HEK293 (cell line): ENCODE measurements around the gene PDGFA.

Source experiments
- BCL11A ChIP-seq: fragments of 450-650 bp; formaldehyde crosslinking; IDR thresholded peaks from 2 replicates; pipeline ENCODE4 v1.5.1; 2016; ENCODE audit warnings: low read depth, missing biosample characterization, missing genetic modification characterization
- FEZF1 ChIP-seq: fragments of 450-650 bp; formaldehyde crosslinking; IDR thresholded peaks from 2 replicates; pipeline ENCODE4 v1.5.1; 2016; ENCODE audit warnings: missing biosample characterization, missing genetic modification characterization
- GLIS1 ChIP-seq: fragments of 450-650 bp; formaldehyde crosslinking; IDR thresholded peaks from 2 replicates; pipeline ENCODE4 v1.5.1; 2016; ENCODE audit warnings: missing biosample characterization, missing genetic modification characterization
- KLF17 ChIP-seq: fragments of 450-650 bp; formaldehyde crosslinking; IDR thresholded peaks from 2 replicates; pipeline ENCODE4 v1.5.1; 2016; ENCODE audit warnings: missing biosample characterization, missing genetic modification characterization
- OSR2 ChIP-seq: fragments of 450-650 bp; formaldehyde crosslinking; IDR thresholded peaks from 2 replicates; pipeline ENCODE4 v1.5.1; 2016; ENCODE audit warnings: missing biosample characterization, missing genetic modification characterization
- SETDB1 ChIP-seq: IDR thresholded peaks from one replicate; pipeline ENCODE4 v1.6.1; 2017; ENCODE audit warnings: mild to moderate bottlenecking, low read length, moderate library complexity, mixed read lengths; ENCODE audit not compliant: insufficient read length
- TSHZ1 ChIP-seq: fragments of 450-650 bp; formaldehyde crosslinking; IDR thresholded peaks from 2 replicates; pipeline ENCODE4 v1.5.1; 2016; ENCODE audit warnings: missing biosample characterization, missing genetic modification characterization, borderline replicate concordance
- ZBTB17 ChIP-seq: fragments of 450-650 bp; formaldehyde crosslinking; IDR thresholded peaks from 2 replicates; pipeline ENCODE4 v1.5.1; 2016; ENCODE audit warnings: missing biosample characterization, missing genetic modification characterization
- ZBTB8A ChIP-seq: fragments of 450-650 bp; formaldehyde crosslinking; IDR thresholded peaks from 2 replicates; pipeline ENCODE4 v1.5.1; 2016; ENCODE audit warnings: missing biosample characterization, missing genetic modification characterization
- ZFP3 ChIP-seq: fragments of 450-650 bp; formaldehyde crosslinking; IDR thresholded peaks from 2 replicates; pipeline ENCODE4 v1.5.1; 2016; ENCODE audit warnings: low read depth, missing biosample characterization, missing genetic modification characterization
- ZNF155 ChIP-seq: fragments of 450-650 bp; formaldehyde crosslinking; IDR thresholded peaks from 2 replicates; pipeline ENCODE4 v1.5.1; 2016; ENCODE audit warnings: missing biosample characterization, missing genetic modification characterization
- ZNF280D ChIP-seq: fragments of 450-650 bp; formaldehyde crosslinking; IDR thresholded peaks from 2 replicates; pipeline ENCODE4 v1.5.1; 2016; ENCODE audit warnings: missing biosample characterization, missing genetic modification characterization
- ZNF292 ChIP-seq: fragments of 450-650 bp; formaldehyde crosslinking; IDR thresholded peaks from 2 replicates; pipeline ENCODE4 v1.5.1; 2016; ENCODE audit warnings: low read depth, missing biosample characterization, missing genetic modification characterization, borderline replicate concordance
- ZNF366 ChIP-seq: fragments of 450-650 bp; formaldehyde crosslinking; conservative IDR thresholded peaks from 2 replicates; pipeline ENCODE4 v1.5.1; 2016; ENCODE audit warnings: missing biosample characterization, missing genetic modification characterization
- ZNF391 ChIP-seq: fragments of 450-650 bp; formaldehyde crosslinking; IDR thresholded peaks from 2 replicates; pipeline ENCODE4 v1.5.1; 2016; ENCODE audit warnings: low read depth, missing biosample characterization, missing genetic modification characterization, borderline replicate concordance
- ZNF398 ChIP-seq: fragments of 450-650 bp; formaldehyde crosslinking; IDR thresholded peaks from 2 replicates; pipeline ENCODE4 v1.5.1; 2017; ENCODE audit warnings: missing biosample characterization, missing genetic modification characterization
- ZNF548 ChIP-seq: fragments of 450-650 bp; formaldehyde crosslinking; IDR thresholded peaks from 2 replicates; pipeline ENCODE4 v1.5.1; 2016; ENCODE audit warnings: missing biosample characterization, missing genetic modification characterization
- ZNF596 ChIP-seq: fragments of 450-650 bp; IDR thresholded peaks from 2 replicates; pipeline ENCODE4 v1.5.0; 2018; ENCODE audit warnings: missing biosample characterization, mild to moderate bottlenecking, missing genetic modification characterization, moderate library complexity
- ZNF610 ChIP-seq: fragments of 450-650 bp; formaldehyde crosslinking; IDR thresholded peaks from 2 replicates; pipeline ENCODE4 v1.5.1; 2016; ENCODE audit warnings: missing biosample characterization, missing genetic modification characterization, borderline replicate concordance
- ZNF664 ChIP-seq: fragments of 450-650 bp; formaldehyde crosslinking; IDR thresholded peaks from 2 replicates; pipeline ENCODE4 v1.5.1; 2016; ENCODE audit warnings: missing biosample characterization, missing genetic modification characterization
- ZNF707 ChIP-seq: fragments of 450-650 bp; formaldehyde crosslinking; IDR thresholded peaks from 2 replicates; pipeline ENCODE4 v1.5.1; 2016; ENCODE audit warnings: missing biosample characterization, missing genetic modification characterization
- TF ChIP-seq, protein P1 (sequence below): fragments of 450-650 bp; formaldehyde crosslinking; IDR thresholded peaks from 2 replicates; pipeline ENCODE4 v1.5.1; 2016; ENCODE audit warnings: missing biosample characterization, missing genetic modification characterization
- TF ChIP-seq, protein P2 (sequence below): fragments of 450-650 bp; formaldehyde crosslinking; IDR thresholded peaks from 2 replicates; pipeline ENCODE4 v1.5.1; 2016; ENCODE audit warnings: missing biosample characterization, missing genetic modification characterization

The PDGFA gene

GRCh38 chr7:539731-540411 is 20.2 kb upstream of the PDGFA start (continued):
- TF ChIP-seq, protein P1, sequence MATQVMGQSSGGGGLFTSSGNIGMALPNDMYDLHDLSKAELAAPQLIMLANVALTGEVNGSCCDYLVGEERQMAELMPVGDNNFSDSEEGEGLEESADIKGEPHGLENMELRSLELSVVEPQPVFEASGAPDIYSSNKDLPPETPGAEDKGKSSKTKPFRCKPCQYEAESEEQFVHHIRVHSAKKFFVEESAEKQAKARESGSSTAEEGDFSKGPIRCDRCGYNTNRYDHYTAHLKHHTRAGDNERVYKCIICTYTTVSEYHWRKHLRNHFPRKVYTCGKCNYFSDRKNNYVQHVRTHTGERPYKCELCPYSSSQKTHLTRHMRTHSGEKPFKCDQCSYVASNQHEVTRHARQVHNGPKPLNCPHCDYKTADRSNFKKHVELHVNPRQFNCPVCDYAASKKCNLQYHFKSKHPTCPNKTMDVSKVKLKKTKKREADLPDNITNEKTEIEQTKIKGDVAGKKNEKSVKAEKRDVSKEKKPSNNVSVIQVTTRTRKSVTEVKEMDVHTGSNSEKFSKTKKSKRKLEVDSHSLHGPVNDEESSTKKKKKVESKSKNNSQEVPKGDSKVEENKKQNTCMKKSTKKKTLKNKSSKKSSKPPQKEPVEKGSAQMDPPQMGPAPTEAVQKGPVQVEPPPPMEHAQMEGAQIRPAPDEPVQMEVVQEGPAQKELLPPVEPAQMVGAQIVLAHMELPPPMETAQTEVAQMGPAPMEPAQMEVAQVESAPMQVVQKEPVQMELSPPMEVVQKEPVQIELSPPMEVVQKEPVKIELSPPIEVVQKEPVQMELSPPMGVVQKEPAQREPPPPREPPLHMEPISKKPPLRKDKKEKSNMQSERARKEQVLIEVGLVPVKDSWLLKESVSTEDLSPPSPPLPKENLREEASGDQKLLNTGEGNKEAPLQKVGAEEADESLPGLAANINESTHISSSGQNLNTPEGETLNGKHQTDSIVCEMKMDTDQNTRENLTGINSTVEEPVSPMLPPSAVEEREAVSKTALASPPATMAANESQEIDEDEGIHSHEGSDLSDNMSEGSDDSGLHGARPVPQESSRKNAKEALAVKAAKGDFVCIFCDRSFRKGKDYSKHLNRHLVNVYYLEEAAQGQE: no peak
- no peak for TF ChIP-seq ZNF366 (tag by site-specific recombination)
- TF ChIP-seq TSHZ1 (tag by site-specific recombination): no peak
- peak; percentile 90 for TF ChIP-seq GLIS1
- peak; percentile 40 for TF ChIP-seq OSR2 (tag by site-specific recombination)
- TF ChIP-seq ZNF664 (tag by site-specific recombination): no peak
- peak; percentile 93 for TF ChIP-seq ZBTB8A (tag by site-specific recombination)
- TF ChIP-seq, protein P2, sequence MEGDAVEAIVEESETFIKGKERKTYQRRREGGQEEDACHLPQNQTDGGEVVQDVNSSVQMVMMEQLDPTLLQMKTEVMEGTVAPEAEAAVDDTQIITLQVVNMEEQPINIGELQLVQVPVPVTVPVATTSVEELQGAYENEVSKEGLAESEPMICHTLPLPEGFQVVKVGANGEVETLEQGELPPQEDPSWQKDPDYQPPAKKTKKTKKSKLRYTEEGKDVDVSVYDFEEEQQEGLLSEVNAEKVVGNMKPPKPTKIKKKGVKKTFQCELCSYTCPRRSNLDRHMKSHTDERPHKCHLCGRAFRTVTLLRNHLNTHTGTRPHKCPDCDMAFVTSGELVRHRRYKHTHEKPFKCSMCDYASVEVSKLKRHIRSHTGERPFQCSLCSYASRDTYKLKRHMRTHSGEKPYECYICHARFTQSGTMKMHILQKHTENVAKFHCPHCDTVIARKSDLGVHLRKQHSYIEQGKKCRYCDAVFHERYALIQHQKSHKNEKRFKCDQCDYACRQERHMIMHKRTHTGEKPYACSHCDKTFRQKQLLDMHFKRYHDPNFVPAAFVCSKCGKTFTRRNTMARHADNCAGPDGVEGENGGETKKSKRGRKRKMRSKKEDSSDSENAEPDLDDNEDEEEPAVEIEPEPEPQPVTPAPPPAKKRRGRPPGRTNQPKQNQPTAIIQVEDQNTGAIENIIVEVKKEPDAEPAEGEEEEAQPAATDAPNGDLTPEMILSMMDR (tag by site-specific recombination): no peak
- peak; percentile 53 for TF ChIP-seq KLF17 (tag by site-specific recombination)
- TF ChIP-seq ZNF610 (tag by site-specific recombination): no peak
- TF ChIP-seq ZNF280D (tag by site-specific recombination): no peak
- TF ChIP-seq ZNF398 (tag by site-specific recombination): peak; percentile 74
- no peak for TF ChIP-seq ZNF155 (tag by site-specific recombination)
- no peak for TF ChIP-seq ZNF707 (tag by site-specific recombination)
- no peak for TF ChIP-seq ZNF596 (tag by site-specific recombination)
- no peak for TF ChIP-seq ZFP3 (tag by site-specific recombination)
- TF ChIP-seq ZNF548 (tag by site-specific recombination): no peak
- TF ChIP-seq FEZF1: no peak
- no peak for TF ChIP-seq ZNF292
- TF ChIP-seq ZBTB17 (tag by site-specific recombination): peak; percentile 66
- TF ChIP-seq SETDB1: no peak
- no peak for TF ChIP-seq ZNF391 (tag by site-specific recombination)
- TF ChIP-seq BCL11A (tag by site-specific recombination): no peak
